Suprapubic skin (tissue), 3 donors: Measurements from ENCODE around the gene ATP5MC3.

Experiments used
- POLR2AphosphoS5 ChIP-seq, 3 donors: sonication (generic); formaldehyde crosslinking; IDR thresholded peaks; one replicate each; pipeline ENCODE4 v1.6.1; 2017; ENCODE audit warnings: antibody characterized with exemption in 3 of 3
- TF ChIP-seq, protein P1 (sequence below), 2 donors: fragments of 200-600 bp in 1 of 2; fragments of 450-650 bp in 1 of 2; sonication (generic) in 1 of 2; IDR thresholded peaks; one replicate each; pipeline ENCODE4 v1.5.1; 2016 to 2019; ENCODE audit warnings: antibody characterized with exemption in 2 of 2, mild to moderate bottlenecking in 1 of 2, moderate library complexity in 1 of 2

DNA sequence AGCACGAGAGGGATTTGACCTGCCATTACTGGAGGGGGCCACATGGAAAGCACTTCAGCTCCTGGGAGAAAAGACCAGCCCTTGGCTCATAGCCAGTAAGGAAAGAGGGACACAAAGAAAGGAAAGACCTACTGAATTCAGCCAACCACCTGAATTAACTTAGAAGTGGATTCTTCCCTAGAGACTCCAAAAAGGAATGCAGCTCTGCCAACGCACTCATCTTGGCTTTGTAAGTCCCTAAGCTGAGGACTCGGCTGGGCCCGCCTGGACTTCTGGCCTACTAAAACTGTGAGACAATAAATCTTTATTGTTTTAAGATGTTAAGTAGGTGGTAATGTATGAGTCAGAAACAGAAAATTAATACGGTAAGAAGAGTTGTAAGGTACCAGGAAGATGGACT, 25.0 kb downstream of the ATP5MC3 start:
- TF ChIP-seq, protein P1, sequence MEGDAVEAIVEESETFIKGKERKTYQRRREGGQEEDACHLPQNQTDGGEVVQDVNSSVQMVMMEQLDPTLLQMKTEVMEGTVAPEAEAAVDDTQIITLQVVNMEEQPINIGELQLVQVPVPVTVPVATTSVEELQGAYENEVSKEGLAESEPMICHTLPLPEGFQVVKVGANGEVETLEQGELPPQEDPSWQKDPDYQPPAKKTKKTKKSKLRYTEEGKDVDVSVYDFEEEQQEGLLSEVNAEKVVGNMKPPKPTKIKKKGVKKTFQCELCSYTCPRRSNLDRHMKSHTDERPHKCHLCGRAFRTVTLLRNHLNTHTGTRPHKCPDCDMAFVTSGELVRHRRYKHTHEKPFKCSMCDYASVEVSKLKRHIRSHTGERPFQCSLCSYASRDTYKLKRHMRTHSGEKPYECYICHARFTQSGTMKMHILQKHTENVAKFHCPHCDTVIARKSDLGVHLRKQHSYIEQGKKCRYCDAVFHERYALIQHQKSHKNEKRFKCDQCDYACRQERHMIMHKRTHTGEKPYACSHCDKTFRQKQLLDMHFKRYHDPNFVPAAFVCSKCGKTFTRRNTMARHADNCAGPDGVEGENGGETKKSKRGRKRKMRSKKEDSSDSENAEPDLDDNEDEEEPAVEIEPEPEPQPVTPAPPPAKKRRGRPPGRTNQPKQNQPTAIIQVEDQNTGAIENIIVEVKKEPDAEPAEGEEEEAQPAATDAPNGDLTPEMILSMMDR (IDR thresholded peaks at IDR 0.05) = no peak
- no peak for TF ChIP-seq POLR2AphosphoS5 (IDR thresholded peaks at IDR 0.05)
